CD4-positive, alpha-beta T cell treated with Interleukin-17A for 1 hour (primary cell): ENCODE measurements around the gene GCK.

Experiments
- DNase-seq: peaks from one replicate; pipeline ENCODE4 v3.0.0-alpha.2; 2020

GCK gene

DNA sequence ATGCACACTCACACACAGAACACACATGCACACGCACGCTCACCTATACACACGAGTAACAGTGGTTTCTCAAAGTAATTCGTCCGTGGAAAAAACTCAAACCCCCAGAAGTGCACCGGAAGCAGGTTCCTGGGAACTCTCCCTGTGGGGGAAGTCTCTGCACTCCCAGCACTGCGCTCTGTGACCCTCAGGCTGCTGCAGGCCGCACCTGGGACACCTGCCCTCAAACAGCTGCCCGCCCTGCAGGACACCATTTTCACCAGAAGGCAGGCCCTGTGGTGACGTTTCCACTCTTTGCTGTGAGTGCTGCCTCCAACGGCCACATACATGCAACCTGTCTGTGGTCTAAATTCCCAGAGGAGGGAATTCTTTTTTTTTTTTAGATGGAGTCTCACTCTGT, 32.8 kb upstream of the GCK start:
- no peak for DNase-seq

GRCh38 chr7:44221231-44221791, 32.1 kb upstream of the GCK start:
- no peak for DNase-seq

DNA sequence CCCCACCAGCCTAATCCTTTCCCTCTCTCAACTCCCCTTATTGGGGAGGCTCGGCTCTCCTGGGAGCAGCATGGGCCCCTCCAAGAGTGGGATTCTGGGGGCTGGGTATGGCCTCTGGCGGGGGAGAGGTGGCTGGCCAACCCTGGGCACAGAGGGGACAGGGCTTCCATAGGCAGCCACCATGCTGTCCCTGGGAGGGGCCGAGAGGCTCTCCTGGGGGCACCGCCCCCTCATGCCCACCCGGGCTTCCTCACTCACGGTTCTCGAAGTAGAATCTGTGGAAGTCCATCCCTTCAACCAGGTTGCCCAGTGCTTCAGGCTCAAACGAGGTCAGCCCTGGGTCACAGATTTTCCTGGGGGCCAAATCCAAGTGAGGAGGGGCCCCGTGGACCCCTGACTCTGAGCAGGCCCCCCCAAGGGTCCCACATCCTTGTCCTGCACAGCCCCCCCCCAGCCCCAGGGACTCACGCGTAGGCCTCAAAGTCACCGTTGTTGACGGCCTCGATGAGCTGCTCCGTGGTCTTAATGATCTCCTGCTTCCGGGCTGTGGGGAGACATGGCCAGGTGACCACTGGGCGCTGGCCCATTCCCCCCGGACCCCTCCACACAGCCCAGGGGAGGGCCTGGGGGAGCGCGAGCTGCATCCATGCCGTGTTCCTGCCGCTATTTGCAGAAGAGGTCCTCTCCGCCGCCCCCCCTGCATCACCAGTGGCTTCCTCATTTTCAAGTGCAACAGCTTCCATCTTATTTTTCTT, 31.3 kb upstream of the GCK start:
- no peak for DNase-seq

- no peak for DNase-seq
These were observed 30.8 kb upstream of the GCK start for GRCh38 chr7:44220046-44220357.

GRCh38 chr7:44219371-44220045, 30.3 kb upstream of the GCK start:
- DNase-seq = no peak

DNA sequence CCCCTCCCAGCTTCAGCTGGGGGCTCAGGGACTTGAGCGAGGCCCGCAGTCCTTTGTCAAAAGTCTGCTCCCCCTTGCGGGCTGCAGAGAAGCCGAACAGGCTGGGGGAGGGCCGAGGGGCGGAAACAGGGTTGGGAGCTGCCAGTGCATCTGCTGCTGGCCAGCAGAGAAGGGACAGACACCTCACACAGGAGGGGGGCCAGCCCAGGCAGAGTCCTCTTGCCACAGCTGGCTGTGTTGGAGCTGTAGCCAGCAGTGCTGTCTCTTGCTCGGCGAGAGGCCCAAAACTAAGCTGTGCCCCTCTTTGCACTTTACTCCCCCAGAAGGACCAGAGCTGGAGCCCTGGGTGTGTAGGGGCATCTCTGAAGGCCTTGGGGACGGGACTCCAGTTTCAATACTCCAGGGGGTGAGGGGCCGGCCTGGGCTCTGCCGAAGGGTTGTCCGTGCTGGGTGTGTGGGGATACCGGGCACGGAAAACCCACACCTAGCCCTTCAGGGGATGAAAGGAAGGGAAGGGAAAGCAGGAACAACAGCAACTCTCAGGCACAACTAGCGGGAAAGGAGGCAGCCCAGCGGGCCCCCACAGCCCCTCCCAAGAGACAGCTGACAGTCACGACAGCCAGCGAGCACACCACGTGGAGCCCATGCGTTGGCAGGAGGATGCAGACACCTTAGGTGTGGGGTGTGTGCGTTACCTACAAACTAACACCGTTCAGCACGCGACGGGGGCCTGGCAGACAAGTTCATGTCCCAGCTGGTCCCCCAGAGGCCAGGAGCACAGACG, 29.4 kb upstream of the GCK start:
- no peak for DNase-seq

GRCh38 chr7:44217852-44218402, 28.7 kb upstream of the GCK start:
- DNase-seq = no peak

DNA sequence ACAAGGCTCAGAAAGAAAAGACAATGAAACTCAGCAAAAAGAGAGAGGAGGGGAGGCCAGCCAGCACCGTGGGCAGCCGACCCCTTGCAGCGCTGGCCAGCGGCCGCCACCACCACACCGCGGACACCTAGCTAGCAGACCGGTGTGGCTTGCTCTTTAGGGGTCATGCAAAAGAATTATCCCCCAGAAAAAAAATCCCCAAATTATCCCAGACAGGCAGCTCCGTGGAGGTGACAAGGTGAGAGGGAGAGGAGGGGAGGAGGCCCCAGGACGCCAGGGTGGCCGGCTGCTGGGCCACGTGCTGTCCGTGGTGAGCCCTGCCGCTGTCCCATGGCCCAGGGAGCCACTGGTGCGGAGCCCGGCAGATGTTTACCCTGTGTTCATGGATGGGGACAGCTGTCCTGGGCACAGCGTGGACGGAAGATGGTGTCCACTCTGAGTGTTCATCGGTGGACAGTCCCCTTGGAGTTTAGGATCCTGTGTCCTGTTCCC, 28.0 kb upstream of the GCK start:
- DNase-seq = no peak

GRCh38 chr7:44216521-44217222, 27.4 kb upstream of the GCK start:
- no peak for DNase-seq

GRCh38 chr7:44216019-44216418, 26.8 kb upstream of the GCK start:
- DNase-seq = no peak

DNA sequence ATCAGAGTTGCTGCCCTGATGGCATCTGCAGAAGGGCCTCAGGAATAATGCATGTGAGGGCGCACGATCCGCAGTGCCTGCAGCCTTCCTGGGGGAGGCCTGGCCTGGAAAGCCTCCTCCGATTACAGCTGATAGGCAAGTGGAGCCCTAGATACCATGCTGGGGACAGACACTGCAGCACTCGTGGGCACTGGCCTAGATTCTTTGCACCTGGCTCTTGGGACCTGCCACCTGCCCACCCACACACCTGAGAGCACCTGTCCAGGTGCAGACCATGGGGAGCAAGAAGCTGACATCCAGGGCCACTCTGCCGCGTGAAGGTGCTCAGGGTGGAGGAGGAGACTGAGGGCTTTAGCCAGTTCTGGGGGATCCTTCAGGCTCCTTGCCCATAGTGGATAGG, 26.3 kb upstream of the GCK start:
- DNase-seq = no peak

- DNase-seq = no peak
These were observed 24.7 kb upstream of the GCK start for GRCh38 chr7:44213877-44214388.

- DNase-seq = no peak
These were observed 24.1 kb upstream of the GCK start for GRCh38 chr7:44213206-44213876.

DNA sequence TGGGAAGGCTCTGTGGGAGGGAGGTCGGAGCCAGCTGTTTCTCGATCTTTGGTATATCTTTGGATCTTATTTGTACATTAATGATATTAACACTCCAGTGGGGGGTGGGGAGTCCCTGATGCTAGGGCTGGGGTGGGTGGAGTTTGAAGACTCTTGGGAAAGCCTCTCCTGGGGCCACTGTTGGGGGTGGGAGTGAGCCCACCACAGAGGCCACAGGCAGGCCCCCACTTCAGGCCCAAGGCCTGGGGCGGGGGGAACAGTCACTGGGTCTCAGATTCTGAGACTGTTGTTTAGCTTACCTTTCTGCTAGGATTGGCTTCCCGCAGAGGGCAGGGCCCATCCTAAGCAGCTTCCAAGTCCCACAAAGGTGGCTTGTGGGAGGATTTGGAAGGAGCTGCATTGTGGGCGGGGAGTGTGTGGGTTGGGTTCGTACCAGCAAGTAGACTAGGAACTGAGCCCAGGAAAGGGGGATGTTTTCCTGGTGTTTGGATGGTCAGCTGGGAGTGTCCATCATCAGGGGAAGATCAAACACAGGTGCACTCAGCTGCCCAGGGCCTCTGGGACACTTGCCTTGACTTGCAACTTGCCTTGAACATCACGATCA, 23.4 kb upstream of the GCK start:
- no peak for DNase-seq

GRCh38 chr7:44212018-44212417, 22.8 kb upstream of the GCK start:
- no peak for DNase-seq

DNA sequence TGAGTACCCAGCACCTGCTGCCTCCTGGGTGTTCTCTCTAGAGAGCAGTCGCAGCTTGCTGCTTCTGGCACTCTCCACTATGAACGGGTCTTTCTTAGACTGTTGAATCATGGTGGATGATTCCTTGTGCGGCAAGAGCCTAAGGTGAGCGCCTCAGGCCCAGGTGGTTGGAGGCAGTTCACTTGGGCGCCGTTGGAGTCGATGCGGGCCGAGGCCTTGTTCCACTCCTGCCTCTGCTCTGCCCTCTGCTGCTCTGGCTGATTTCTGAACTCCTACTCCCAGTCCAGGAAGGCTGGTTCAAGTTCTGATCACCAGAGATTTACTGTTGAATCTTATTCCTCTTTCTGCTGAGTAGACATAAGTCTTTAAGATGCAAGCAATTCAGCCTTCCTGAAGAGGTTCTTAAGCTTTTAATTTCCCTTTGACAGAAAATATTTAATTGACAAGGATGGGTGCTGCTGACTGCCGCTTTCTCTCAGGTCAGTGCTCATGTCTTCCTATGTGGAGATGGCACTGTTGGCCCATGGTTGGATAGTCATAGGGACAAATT, 22.0 kb upstream of the GCK start:
- no peak for DNase-seq

DNA sequence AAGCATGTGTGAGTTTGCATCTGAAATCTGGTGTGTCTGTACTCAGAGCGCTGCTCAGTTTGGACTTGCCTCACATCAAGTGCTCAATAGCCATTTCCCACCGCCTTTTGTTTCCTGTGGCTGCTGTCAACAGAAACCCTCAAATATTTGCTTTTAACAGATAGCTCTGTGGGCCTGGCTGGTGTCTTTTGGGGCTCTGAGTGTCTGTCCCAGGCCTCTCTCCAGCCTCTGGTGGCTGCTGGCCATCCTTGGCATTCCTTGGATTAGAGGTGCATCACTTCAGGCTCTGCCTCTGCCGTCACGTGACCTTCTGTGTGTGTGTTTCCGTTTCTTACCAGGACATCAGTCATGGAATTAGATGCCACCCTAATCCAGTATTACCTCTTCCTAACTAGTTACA, 20.9 kb upstream of the GCK start:
- no peak for DNase-seq

DNA sequence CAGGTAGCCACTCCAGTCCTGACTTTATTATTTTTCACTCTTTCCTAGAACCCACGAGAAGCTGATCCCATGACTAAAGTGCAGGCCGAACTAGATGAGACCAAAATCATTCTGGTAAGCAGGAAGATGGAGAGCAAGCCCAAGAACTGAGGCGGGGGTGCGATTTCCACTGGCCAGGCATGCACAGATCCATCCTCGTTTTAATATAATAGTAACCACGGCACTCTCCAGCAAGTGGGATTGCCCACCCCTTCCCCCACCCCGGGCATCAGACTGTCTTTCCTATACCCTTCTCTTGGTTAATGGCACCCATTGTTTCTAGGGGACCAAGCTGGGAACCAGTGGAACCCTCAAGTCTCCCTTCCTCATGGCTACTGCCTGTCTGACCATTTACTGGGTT, 18.8 kb upstream of the GCK start:
- no peak for DNase-seq

- no peak for DNase-seq
These were observed 16.8 kb upstream of the GCK start for GRCh38 chr7:44206008-44206407.

GRCh38 chr7:44201813-44202212, 12.6 kb upstream of the GCK start:
- no peak for DNase-seq
